Vagina (tissue), 2 donors: ENCODE results near the gene PLD1.

ENCODE experiments used
- CTCF ChIP-seq, 3 experiments: fragments of 450-650 bp in 2 of 3; fragments of 200-600 bp in 1 of 3; sonication (generic) in 1 of 3; IDR thresholded peaks; one replicate each; pipeline ENCODE4 v1.5.1; 2017 to 2019; ENCODE audit warnings: antibody characterized with exemption in 3 of 3, mild to moderate bottlenecking in 2 of 3, moderate library complexity in 2 of 3
- POLR2A ChIP-seq, 2 donors: fragments of 450-650 bp; IDR thresholded peaks; one replicate each; pipeline ENCODE4 v1.6.1; 2017; ENCODE audit warnings: antibody characterized with exemption in 2 of 2, mild to moderate bottlenecking in 2 of 2, moderate library complexity in 2 of 2

GRCh38 chr3:171598990-171599389 is 211.3 kb downstream of the PLD1 start:
- TF ChIP-seq POLR2A (IDR thresholded peaks at IDR 0.05) (no peak), CTCF (IDR thresholded peaks at IDR 0.05) (no peak)
